AG08396 (cell line): ENCODE data around the gene FTCD.
"Not testable (repeated sequence)": the region's sequence is repeated elsewhere in the genome, so short reads cannot be mapped to it uniquely, and the experiment has no call there.

Source experiments
- DNase-seq: peaks from one replicate; pipeline ENCODE4 v3.0.0; 2012; ENCODE audit warnings: low spot score, mixed read lengths

FTCD gene

DNA sequence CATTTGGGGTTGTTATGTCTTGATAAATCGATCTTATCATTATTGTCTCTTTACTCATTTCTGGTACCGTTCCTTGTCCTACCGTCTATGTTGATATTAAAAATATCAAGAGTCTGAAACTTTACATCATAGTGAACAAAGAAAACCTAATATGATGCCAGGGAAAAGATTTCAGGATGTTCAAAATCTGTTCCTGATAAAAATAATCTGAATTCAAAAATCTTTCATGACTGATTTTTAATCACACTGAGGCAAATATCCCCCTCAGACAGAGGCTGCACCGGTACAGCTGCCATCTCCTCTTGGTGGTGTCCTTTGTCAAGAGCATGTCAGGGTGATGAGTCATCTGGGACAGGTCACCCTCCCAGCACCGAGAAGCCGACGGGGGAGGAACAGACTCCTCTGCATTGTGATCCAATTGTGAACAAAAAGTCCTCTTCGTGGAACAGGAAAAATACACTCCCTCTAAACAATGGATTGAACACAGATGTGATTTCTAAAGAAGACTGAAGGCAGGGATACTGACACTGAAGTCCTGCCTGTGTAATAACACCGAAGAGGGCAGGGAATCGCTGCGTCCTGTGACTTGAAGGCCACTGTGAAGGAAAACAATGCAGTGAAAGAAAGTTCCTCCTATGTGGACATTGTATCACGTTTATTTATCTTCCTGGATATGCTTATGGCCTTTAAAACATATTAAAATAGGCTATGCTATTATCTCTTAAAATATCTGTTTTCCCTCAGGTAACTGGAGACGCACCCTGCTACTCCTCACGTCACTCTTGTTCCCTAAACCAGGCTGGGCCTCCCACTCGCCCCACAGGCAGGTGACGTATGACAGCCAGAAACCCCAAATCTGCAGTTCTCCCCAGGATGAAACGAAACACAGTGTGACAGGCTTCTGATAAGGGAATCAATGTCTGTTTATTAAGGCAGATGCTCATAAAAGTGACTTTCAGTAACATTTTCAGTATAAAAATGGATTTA lies 33.1 kb upstream of the FTCD start:
- DNase-seq: peak; percentile 48

DNA sequence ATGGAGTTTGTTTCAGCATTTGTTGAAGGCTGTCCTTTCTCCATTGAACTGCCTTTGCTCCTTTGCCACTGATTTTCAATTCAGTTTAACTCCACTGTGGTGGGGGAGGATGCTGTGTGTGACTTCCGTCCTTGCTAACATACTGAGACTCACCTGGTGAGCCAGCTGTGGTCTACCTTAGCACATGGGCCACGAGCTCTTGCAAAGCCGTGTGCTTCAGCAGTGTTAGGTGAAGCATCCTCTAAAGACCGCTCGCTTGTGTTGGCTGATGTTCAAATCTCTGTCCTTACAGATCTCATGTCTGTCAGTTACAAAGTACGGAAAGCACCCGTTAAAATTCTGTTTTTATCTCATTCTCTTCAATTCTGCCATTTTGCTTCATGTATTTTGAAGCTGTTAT lies 32.4 kb upstream of the FTCD start:
- DNase-seq: no peak

DNA sequence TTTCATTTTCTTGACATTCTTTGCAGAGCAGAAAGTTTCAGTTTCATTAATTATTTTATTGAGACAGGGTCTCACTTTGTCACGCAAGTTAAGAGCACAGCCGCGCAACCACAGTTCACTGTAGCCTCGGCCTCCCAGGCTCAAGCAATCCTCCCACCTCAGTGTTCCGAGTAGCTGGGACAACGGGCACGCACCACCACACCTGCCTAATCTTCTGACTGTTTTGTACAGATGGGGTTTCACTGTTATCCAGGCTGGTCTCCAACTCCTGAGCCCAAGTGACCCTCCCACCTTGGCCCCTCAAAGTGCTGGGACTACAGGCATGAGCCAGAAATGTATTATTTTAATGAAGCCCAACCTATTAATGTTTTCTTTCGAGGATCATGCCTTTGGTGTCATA lies 31.9 kb upstream of the FTCD start:
- DNase-seq: no peak

DNA sequence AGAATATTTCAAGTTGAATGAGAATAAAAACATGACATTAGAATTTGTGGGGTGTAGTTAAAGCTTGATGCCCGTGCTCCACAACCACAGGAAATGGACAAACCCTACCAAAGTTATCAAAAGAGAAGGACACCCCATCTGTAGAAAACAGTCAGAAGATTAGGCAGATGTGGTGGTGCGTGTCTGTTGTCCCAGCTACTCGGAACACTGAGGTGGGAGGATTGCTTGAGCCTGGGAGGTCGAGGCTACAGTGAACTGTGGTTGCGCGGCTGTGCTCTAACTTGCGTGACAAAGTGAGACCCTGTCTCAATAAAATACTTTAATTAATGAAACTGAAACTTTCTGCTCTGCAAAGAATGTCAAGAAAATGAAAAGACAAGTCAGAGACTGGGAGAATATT lies 30.3 kb upstream of the FTCD start:
- DNase-seq: no peak

DNA sequence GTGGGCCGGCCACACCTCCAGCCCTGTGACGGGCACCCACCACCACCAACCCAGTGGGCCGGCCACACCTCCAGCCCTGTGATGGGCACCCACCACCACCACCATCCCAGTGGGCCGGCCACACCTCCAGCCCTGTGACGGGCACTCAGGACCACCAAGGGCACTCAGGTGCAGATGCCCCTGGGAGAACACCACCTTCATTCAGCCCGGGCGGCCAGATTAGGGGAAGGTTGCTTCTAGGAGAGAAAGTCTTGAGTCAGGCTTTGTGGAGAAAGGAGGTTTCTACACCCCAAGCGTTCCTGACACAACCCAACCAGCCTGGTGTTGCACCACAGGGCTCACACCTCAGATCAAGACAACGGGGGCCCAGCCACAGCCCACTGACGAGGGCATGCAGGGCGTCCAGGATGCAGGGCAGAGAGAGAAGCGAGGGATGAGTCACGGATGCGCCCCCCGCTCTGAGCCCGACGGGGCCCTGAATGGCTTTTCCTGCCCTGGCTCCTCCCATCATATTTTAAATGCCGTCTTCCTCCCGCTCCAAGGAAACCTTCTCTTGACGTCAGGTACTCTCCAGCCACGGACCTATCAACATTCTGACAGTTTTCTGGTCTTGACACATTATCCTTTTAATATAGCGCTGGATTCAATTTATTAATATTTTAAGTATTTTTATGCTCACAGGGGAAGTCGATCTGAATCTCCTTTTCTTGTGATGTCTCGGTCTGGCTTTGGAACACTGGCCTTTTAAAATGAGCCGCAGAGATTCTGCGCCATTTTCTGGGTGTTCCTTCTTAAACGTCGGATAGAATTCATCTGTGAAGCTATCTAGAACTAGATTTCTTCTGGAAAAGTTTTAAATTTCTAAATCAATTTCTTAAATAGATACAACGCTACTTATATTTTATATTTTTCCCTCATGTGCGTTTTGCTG lies 29.5 kb upstream of the FTCD start:
- peak; percentile 75 for DNase-seq

DNA sequence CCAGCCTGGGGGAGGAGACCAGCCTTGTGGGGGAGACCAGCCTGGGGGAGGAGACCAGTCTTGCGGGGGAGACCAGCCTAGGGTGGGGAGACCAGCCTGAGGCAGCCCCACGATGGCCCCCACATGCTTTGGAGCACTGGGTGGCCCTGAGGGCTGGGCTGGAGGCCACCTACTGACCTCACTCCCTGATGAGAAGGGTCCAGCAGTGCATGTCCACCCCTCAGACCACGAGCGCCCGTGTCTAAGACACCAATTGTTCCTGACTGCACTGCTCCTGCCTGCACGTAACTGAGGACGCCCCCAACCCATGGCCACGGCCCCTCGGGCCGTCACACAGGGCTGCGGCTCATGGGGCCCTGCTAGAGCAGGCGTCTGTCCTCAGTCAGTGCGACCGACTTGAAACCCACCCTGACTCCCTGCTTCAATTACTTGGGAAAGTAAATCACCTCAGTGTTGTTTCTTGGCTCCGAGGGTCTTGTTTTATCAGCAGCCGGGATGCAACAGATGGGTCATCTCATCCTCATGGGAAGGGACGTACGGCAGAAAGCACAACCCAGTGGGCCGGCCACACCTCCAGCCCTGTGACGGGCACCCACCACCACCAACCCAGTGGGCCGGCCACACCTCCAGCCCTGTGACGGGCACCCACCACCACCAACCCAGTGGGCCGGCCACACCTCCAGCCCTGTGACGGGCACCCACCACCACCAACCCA lies 28.7 kb upstream of the FTCD start, which contains the start of gene SPATC1L:
SPATC1L (minus strand) TSS at position 550 of the 715 bp plus-strand sequence. CDS start 1,643 bp downstream, outside the sequence.
- peak; percentile 89 for DNase-seq

DNA sequence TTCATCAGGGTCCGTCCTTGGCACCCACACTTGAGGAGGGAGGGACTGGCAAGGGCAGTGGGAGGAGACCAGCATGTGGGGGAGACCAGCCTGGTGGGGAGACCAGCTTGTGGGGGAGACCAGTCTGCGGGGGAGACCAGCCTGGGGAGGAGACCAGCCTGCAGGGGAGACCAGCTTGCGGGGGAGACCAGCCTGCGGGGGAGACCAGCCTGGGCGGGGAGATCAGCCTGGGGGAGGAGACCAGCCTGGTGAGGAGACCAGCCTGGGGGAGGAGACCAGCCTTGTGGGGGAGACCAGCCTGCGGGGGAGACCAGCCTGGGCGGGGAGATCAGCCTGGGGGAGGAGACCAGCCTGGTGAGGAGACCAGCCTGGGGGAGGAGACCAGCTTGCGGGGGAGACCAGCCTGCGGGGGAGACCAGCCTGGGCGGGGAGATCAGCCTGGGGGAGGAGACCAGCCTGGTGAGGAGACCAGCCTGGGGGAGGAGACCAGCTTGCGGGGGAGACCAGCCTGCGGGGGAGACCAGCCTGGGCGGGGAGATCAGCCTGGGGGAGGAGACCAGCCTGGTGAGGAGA lies 28.0 kb upstream of the FTCD start:
- DNase-seq: not testable (repeated sequence)

DNA sequence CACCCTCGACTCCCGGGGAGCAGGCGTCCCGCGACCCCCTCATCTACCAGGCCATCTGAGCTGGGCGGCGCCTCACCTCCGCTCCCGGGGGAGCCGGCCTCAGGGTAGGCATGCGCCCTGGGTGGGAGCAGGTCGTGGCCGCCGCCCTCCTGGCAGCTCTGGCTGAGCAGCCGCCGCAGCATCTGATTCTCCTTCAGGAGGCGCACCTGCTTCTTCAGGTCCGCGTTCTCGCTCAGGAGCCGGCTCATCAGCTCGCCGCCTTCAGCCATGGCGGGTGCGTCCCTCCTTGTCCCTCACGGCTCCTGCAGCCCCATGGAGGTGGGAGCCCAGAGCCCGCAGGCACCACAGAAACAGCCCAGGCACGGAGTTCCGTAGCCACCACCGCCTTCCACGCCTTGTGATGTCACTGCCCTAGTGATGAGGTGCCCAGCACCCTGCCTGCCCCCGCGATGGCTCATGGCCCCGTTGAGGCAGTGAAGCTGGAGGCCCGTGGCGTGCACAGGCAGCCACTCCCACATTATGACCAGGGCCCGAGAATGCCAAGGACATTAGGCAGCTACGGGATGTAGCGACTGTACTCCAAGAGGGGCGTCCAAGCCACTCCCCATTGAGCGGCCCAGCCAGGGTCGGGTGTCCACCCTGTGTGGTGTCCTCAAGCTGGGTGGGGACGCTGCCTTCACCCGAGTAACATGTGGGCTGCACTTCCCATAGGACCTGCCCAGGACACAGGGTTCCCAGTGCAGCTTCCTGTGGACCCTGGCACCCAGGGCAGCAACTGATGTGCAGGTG lies 27.4 kb upstream of the FTCD start:
- peak; percentile 64 for DNase-seq

DNA sequence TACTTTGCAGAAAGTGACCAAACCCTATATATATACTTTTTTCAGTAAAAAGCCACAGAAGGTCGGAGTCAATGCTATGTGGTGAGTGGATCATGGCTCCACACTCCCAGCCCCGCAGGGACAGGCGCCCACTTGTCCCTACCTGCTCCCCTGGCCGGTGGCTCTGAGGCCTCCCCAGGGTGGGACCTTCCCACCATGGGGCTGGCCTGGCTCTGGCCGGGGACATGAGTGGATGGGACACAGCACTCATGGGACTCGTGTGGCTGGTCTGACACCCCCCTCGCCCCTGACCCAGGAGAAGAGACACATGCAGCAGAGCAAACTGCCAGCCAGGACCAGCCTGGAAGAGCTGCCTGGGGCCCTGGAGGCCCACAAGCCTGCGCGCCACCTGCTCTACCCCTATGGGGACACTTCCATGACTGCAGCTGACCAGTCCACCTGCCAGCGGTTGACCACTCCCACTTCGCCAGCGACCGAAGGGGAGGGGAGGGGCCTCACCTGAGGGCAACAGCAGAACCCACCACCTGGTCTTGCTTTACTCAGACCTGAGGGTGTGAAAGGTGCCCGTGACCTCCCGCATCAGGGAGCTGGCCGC lies 26.7 kb upstream of the FTCD start:
- DNase-seq: no peak

DNA sequence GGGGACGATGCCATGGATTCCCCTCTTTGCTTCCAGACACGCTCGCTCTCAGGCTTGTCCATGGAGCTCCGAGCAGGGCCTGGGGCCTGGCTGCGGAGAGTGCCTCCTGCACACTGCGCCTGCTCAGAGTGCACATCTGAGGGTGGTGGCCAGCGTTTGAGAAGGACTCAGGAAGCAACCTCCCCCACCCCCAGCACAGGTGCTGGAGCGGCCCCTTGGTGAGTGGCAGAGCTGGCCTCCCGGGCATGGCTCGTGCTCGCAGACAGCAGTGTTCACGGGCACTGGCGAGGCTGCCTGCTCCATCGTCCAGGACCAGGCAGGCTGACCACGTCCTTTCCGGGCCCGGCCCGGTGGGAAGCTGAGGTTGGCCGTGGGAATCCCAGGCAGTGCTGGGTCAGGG lies 26.1 kb upstream of the FTCD start:
- DNase-seq: no peak

DNA sequence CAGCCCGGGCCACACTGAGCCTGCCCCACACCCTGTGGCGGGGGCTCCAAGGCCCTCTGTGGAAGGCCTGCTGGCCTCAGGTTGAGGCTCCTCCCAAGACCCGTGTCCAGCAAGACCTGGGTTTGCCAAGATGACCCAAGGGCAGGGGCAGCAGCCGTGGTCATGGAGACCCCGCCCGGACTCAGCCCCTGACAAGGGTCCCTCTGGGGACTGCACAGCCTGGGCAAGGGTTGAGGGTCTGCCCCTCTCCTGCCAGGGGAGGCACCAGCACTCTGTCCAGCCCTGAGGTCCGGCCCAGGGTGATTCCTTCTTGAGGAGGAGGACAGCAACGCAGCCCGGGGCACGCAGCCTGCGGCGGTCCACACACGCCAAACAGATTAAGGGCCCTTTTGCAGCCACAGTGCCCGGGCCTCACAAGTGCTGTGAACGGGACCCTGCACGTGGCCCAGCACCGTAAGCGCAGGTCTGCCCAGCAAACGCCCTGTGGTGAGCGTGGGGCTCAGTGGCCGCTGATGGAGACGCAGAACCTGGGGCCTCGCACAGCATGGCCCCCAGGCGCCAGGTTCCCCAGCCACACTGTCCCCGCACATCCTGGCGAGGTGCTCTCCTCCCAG lies 25.5 kb upstream of the FTCD start:
- no peak for DNase-seq

DNA sequence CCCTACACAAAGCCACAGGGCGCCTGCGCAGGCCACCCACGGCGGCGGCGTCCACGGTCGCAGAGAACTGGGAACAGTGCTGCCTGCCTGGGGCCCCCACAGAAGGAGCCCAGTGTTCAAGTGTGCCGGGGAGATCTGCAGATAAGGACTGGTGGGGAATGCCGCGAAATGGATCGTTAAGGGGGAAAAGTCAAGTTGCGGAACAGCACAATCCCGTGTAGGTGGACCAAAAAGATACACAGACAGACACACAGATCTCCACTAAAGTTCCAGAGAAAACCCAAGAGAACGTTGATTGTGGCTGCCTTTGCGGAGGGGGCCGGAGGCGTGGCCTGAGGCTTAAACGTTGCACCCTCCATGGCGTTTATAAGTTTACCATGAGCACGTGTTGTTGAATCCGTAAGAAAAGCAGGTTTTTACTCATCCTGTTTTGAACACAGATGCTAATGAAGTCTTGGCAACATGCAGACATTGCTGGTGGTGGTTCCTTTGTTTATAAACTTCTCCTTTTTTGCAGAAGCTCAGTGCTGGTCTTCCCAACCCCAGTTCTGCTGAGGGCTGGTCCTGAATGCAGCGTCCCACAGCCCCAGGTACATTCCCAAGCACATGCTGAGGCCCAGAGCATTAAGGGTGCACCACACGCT lies 24.8 kb upstream of the FTCD start:
- no peak for DNase-seq

DNA sequence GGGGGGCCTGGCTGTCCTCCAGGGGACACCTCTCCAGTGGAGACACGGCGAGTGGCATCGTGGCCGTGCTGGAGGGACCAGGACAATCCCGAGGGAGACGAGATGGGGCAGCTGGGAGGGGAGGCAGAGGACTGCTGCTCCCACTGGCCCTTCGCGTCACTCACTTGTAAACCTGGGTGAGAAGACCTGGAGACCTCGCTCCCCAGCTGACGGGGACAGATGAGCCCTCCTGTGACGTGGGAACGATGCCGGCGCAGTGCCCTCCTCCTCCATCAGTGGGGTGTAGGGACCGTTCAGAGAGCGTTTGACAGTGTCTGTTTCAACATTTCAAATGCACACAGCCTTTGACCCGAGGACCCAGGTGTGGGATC lies 24.3 kb upstream of the FTCD start:
- DNase-seq: no peak

DNA sequence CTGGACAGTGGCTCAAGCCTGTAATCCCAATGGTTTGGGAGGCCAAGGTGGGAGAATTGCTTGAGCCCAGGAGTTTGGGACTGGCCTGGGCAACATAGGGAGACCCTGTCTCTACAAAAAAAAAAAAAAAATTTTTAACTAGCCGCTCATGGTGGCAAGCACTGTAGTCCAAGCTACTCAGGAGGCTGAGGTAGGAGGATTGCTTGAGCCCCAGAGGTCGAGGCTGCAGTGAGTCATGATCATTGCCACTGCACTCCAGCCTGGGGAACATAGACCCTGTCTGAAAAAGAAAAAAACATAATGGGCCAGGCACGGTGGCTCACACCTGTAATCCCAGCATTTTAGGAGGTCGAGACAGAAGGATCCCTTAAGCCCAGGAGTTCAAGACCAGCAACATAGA lies 23.6 kb upstream of the FTCD start:
- DNase-seq: no peak

DNA sequence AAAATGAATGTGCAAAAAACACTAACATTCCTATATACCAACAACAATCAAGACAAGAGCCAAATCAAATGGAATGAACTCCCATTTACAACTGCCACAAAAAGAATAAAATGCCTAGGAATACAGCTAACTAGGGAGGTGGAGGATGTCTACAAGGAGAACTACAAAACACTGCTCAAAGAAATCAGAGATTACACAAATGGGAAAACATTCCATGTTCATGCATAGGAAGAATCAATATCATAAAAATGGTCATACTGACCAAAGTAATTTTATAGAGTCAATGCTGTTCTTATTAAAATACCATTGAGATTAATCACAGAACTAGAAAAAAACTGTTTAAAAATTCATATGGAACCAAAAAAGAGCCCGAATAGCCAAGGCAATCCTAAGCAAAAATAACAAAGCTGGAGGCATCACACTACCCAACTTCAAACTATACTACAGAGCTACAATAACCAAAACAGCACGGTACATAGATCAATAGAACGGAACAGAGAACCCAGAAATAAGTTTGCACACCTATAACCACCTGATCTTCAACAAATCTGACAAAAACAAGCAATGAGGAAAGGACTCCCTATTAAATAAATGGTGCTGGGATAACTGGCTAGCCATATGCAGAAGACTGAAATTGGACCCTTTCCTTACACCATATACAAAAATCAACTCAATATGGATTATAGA lies 21.2 kb upstream of the FTCD start:
- DNase-seq: not testable (repeated sequence)

DNA sequence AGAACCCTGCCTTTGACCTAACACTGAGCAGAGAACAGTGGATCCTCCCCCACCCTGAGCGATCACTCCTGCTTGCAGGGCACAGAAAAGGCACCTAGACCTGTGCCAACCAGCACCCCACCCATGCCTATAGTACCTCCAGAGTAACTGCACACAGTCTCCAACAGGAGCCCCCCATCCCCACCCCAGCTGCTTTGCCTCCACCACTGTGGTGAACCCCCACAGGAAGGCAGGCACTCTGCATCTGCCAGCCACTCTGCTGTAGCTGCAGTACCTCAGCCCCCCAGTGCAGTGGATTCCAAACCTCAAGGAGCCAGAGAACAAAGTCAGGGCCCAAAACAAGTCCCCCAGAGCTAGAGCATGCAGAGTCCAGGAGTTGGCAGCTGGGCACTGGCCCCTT lies 18.2 kb upstream of the FTCD start:
- DNase-seq: no peak

DNA sequence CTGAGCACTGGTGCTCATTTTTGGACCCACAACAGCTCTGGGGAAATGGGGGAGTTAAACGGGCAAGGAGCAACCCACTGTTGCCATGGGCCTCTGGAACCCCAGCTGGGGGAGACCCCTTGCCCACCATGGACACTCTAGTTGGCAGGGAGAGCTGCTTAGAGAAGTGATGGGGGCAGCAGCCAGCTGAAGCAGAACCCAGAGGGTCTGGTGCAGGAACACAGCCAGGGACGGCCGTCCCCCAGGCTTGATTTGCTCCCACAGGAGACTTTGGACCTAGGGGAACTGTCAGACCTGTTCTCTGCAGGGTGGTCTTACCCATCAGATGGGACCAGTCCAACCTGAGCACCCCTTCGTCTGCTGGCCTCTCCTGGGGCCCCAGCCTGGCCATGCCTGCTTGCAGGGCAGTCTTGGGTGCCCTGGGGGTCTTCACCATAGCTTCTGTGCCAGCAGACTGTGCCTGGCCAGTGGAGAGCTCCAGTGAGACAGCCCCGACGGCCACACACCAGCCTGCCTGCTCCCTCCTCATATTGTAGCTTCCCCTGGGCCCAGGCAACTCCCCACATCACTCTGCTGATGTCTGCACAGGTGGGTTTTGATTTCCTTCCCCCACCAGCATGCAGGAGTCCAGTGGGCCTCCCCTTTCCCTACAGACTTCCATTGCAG lies 17.6 kb upstream of the FTCD start:
- DNase-seq: no peak
